HFF-Myc (cell line): ENCODE measurements around the gene ACTL7A.
"Not testable (repeated sequence)": the region's sequence is repeated elsewhere in the genome, so short reads cannot be mapped to it uniquely, and the experiment has no call there.

Source experiments
- DNase-seq: peaks from one replicate; pipeline ENCODE4 v3.0.0-alpha.2; 2011; ENCODE audit warnings: low read depth; ENCODE audit errors: extremely low read depth
- H3K4me3 ChIP-seq: replicated peaks from 2 replicates; pipeline ENCODE4 v1.5.1; 2011; ENCODE audit warnings: low read depth, mild to moderate bottlenecking, control low read depth, low read length
- TF ChIP-seq, protein P1 (sequence below): IDR thresholded peaks from 2 replicates; pipeline ENCODE4 v1.5.1; 2012; ENCODE audit warnings: mild to moderate bottlenecking, low read depth, low read length, control low read depth; ENCODE audit errors: missing control alignments

The ACTL7A gene

GRCh38 chr9:108836781-108837180 lies 25.3 kb upstream of the ACTL7A start:
- no peak overlapping the region for H3K4me3 ChIP-seq
- TF ChIP-seq, protein P1, sequence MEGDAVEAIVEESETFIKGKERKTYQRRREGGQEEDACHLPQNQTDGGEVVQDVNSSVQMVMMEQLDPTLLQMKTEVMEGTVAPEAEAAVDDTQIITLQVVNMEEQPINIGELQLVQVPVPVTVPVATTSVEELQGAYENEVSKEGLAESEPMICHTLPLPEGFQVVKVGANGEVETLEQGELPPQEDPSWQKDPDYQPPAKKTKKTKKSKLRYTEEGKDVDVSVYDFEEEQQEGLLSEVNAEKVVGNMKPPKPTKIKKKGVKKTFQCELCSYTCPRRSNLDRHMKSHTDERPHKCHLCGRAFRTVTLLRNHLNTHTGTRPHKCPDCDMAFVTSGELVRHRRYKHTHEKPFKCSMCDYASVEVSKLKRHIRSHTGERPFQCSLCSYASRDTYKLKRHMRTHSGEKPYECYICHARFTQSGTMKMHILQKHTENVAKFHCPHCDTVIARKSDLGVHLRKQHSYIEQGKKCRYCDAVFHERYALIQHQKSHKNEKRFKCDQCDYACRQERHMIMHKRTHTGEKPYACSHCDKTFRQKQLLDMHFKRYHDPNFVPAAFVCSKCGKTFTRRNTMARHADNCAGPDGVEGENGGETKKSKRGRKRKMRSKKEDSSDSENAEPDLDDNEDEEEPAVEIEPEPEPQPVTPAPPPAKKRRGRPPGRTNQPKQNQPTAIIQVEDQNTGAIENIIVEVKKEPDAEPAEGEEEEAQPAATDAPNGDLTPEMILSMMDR, result no peak
- no peak for DNase-seq

GRCh38 chr9:108837530-108837929 lies 24.5 kb upstream of the ACTL7A start:
- H3K4me3 ChIP-seq, result no peak overlapping the region
- TF ChIP-seq, protein P1, result no peak
- DNase-seq, result no peak

DNA sequence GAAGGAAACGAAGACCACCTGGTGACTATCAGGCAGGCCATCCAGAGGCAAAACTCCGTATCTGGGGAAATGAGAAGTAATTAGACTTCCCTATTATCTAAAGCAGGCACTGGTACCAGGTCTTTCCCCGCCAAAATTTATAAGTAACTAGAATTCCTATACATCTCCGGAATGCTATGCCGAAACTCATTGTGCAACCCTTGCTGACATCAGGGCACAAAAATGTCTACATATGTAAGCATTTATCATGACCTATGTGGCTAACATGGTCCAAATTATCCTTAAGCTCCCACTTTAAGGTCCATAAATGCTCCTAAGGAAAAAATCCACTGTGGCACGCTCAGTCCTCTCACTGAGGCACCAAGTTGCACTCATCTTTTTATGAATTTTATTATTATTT lies 24.0 kb upstream of the ACTL7A start:
- no peak overlapping the region for H3K4me3 ChIP-seq
- TF ChIP-seq, protein P1, result no peak
- no peak for DNase-seq

DNA sequence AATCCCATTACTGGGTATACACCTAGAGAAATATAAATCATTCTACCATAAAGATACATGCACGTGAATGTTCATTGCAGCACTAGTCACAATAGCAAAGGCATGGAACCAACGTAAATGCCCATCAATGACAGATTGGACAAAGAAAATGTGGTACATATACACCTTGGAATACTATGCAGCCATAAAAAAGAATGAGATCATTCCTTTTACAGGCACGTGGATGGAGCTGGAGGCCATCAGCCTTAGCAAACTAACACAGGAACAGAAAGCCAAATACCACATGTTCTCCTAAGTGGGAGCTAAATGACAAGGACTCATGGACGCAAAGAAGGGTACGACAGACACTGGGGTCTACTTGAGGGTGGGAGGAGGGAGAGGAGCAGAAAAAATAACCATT lies 22.5 kb upstream of the ACTL7A start:
- DNase-seq, result not testable (repeated sequence)

DNA sequence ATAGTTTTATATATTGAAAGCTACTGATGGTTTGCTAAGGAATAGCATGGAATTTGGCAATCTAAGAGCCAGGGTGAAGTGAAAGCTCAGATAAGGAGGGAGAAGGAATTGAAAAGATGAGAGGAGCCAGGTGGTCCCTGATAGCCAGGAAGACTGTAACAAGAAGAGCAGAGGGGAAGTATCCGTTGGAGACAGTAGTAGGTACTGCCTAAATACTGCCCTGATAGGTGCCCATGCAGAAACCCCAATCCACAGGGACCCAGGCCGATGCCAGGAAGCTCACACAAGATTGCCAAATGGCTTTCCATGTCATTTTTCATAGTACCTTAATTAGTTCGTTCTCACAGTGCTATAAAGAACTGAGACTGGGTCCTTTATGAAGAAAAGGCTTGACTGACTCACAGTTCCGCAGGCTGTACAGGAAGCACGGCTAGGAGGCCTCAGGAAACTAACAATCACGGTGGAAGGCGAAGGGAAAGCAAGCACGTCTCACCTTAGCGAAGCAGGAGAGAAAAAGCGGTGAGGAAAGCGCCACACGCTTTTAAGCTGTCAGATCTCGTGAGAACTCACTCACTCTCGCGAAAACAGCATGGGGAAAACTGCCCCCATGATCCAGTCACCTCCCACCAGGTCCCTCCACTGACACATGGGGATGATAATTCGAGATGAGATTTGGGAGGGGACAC lies 19.3 kb upstream of the ACTL7A start:
- no peak overlapping the region for H3K4me3 ChIP-seq
- no peak for DNase-seq
- TF ChIP-seq, protein P1, result no peak

More for the DNA sequence above, 22.5 kb upstream of the ACTL7A start:
- H3K4me3 ChIP-seq, result not testable (repeated sequence)

DNA sequence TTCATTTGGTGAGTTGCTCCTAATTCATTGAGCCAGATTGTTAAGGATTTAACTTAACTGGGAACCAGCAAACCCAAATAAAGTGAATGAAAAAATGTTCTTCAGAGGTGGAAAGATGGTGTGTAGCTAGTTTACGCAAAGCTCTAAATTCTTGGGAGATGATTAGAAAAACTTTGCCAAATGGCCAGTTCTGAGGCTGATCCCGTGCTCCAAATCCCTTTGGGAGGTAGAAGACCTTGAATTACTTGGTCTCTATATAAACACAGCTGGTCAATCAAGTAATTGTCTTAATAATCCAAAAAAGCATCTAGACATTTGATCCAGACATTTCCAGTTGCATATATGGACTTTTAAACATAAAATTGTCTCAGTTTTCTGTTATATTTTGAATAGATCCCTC lies 17.7 kb upstream of the ACTL7A start:
- DNase-seq, result no peak
- H3K4me3 ChIP-seq, result no peak overlapping the region
- TF ChIP-seq, protein P1, result no peak

- TF ChIP-seq, protein P1, result no peak
- no peak overlapping the region for H3K4me3 ChIP-seq
- no peak for DNase-seq
These were observed 17.2 kb upstream of the ACTL7A start for GRCh38 chr9:108844856-108845255.
